Activated CD8-positive, alpha-beta memory T cell treated with anti-CD3 and anti-CD28 coated beads, Interleukin-2, amount 10 ng/mL, durations not matched to agents 7 days and 5 days (primary cell): ENCODE results near the gene PUM2. TPM values are rescaled to one million over a fixed set of nuclear protein-coding genes. Genes with fewer than 3 reads are reported as not detected.
A peak's percentile ranks its signal among the peaks of the same experiment; 100 is the strongest.
"Not testable (repeated sequence)": the region's sequence is repeated elsewhere in the genome, so short reads cannot be mapped to it uniquely, and the experiment has no call there.

Experiments
- ATAC-seq: fragments of 150-1000 bp; cut with Tn5 transposase; one replicate; pipeline ENCODE4 v1.10.0; 2021; ENCODE audit warnings: moderate library complexity
- CTCF ChIA-PET: fragments of 350-600 bp; sonication (Branson Sonifier 250); formaldehyde crosslinking; loops from one replicate; lab custom pipeline; 2021; ENCODE audit warnings: antibody characterized with exemption; lab: Charles Lee
- DNase-seq: peaks from one replicate; pipeline ENCODE4 v3.0.0-alpha.2; 2020
- H3K27ac Mint-ChIP-seq: one replicate; pipeline ENCODE4 v1.8.0; 2021; ENCODE audit warnings: mild to moderate bottlenecking, mixed read lengths
- H3K27me3 Mint-ChIP-seq: one replicate; pipeline ENCODE4 v1.8.0; 2021; ENCODE audit warnings: mixed read lengths
- H3K36me3 Mint-ChIP-seq: one replicate; pipeline ENCODE4 v1.8.0; 2021; ENCODE audit warnings: mild to moderate bottlenecking, mixed read lengths
- H3K4me1 Mint-ChIP-seq: one replicate; pipeline ENCODE4 v1.8.0; 2021; ENCODE audit warnings: mixed read lengths
- H3K4me3 Mint-ChIP-seq: one replicate; pipeline ENCODE4 v1.8.0; 2021; ENCODE audit warnings: mild to moderate bottlenecking, moderate library complexity, mixed read lengths
- H3K9me3 Mint-ChIP-seq: one replicate; pipeline ENCODE4 v1.8.0; 2022; ENCODE audit warnings: low read depth, mixed read lengths
- total RNA-seq, 2 experiments: library from RNA; stranded (reverse); gene quantifications; one replicate each; pipeline ENCODE4 v1.2.3, GENCODE V29; 2021

Gene PUM2
- total RNA-seq, 2 experiments from 2014 or later, result 120 to 127 TPM

DNA sequence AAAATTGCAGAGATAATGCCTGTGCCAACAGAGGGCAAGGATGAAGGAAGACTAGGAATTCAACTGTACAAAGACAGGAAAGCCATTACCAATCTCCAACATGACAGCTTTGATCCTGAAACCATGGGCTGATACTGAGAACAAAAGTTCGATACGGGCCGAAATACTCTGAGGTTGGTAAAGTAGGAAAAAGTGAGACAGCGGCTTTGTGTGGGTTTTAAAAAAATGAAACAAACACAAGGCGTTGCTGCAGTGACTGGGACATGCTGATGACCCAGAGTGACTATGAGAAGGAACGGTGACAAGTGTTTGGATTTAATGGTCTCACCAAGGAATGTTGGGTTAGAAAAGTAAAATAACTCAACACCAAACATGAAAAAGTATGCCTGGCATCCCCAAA is 101.5 kb downstream of the PUM2 start:
- H3K9me3 Mint-ChIP-seq, result no peaks in the 10 kb centered on the region
- ATAC-seq, result no peak
- CTCF ChIA-PET, result no interaction called here
- DNase-seq, result no peak
- H3K27me3 Mint-ChIP-seq, result no peaks in the 10 kb centered on the region
- peaks cover 57% of the 10 kb centered on the region for H3K36me3 Mint-ChIP-seq
- no peak overlapping the region for H3K4me3 Mint-ChIP-seq
- H3K27ac Mint-ChIP-seq, result no peak overlapping the region
- no peaks in the 10 kb centered on the region for H3K4me1 Mint-ChIP-seq

DNA sequence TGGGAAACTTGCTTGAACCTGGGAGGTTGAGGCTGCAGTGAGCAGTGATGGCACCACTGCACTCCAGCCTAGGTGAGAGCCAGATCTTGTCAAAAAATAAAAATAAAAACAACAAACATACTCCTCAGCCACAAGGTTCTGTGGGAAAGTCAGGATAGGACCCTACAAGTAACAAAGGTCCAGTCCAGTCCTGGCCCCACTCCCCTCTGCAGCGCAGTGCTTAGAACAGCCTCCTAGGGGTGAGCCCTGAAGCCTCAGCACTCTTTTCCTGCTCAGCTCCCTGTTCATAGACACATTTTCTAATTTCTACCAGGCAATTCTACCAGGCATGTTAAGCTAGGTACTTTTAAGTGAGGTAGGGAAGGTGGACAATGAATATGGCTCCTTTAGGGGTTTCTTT is 103.6 kb downstream of the PUM2 start:
- CTCF ChIA-PET, result no interaction called here
- peaks cover 5% of the 10 kb centered on the region for H3K4me1 Mint-ChIP-seq
- peaks cover 40% of the 10 kb centered on the region for H3K36me3 Mint-ChIP-seq

DNA sequence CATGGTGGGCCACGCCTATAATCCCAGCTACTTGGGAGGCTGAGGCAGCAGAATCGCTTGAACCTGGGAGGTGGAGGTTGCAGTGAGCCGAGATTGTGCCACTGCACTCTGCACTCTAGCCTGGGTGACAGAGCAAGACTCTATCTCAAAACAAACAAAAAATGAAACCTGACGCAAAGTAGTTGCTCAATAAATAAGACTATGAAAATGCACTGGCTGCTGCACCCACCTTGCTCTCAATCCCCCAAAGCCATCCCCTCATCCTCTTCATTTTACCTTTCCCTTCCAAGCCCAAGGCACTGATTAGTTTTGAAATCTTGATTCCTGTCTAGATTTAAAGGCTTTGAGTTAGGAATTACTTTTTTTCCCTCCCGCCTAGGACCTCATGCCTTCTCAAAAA is 107.0 kb downstream of the PUM2 start:
- H3K27me3 Mint-ChIP-seq, H3K9me3 Mint-ChIP-seq, H3K27ac Mint-ChIP-seq, H3K4me3 Mint-ChIP-seq, H3K4me1 Mint-ChIP-seq, DNase-seq, ATAC-seq: not testable (repeated sequence)
- CTCF ChIA-PET, result interaction anchor here (1.0 to 1.4 kb wide), 2 partner anchors 21 to 406 kb away, joined by 3 read pairs; no protein-coding TSS in a partner anchor
- H3K36me3 Mint-ChIP-seq, result peaks cover 16% of the 10 kb centered on the region

More for the DNA sequence above, 103.6 kb downstream of the PUM2 start:
- no peaks in the 10 kb centered on the region for H3K27me3 Mint-ChIP-seq
- ATAC-seq (no peak), DNase-seq (no peak)
- H3K4me3 Mint-ChIP-seq, result no peak overlapping the region
- no peak overlapping the region for H3K27ac Mint-ChIP-seq
- no peaks in the 10 kb centered on the region for H3K9me3 Mint-ChIP-seq

DNA sequence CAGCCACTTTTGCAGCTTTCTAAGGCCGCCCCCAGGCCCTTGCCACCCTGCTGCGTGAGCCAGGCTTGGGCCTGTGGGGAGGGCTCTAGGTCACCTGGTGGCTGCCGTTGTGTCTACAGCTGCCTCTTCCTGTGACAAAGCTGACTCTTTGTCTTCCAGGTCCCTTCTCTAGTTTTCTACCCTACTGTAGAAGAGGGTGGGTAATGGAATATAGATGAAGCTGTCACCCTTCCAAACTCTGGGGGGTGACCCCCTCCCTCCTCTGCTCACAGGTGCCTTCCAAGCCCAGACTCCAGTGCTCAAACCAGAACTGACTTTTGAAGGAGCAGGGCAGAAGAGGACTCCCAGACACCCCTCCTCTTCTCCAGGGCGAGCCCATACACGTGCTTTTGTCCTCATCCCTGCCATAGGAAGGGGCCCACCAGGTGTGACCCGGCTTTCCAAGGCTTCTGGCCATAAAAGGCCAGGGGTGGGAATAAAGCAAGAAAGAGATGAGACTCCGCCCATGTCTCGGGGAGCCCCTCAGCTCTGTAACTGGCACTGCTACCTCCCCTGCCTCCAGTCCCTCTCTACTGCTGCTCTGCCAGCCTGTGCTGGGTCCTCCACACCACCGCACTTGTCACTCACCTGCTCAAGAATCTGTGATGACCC is 107.8 kb downstream of the PUM2 start:
- no peak for DNase-seq
- Mint-ChIP-seq H3K4me1 (peaks cover 7% of the 10 kb centered on the region), H3K27me3 (peaks cover 11% of the 10 kb centered on the region), H3K27ac (no peak overlapping the region), H3K4me3 (no peak overlapping the region), H3K9me3 (no peaks in the 10 kb centered on the region), H3K36me3 (peaks cover 11% of the 10 kb centered on the region)
- peak; percentile 49 for ATAC-seq
- CTCF ChIA-PET, result interaction anchor here (0.8 to 2.4 kb wide), 6 partner anchors 17 to 143 kb away, joined by 3 to 6 read pairs (median 4); partner anchors contain the start of gene SDC1

DNA sequence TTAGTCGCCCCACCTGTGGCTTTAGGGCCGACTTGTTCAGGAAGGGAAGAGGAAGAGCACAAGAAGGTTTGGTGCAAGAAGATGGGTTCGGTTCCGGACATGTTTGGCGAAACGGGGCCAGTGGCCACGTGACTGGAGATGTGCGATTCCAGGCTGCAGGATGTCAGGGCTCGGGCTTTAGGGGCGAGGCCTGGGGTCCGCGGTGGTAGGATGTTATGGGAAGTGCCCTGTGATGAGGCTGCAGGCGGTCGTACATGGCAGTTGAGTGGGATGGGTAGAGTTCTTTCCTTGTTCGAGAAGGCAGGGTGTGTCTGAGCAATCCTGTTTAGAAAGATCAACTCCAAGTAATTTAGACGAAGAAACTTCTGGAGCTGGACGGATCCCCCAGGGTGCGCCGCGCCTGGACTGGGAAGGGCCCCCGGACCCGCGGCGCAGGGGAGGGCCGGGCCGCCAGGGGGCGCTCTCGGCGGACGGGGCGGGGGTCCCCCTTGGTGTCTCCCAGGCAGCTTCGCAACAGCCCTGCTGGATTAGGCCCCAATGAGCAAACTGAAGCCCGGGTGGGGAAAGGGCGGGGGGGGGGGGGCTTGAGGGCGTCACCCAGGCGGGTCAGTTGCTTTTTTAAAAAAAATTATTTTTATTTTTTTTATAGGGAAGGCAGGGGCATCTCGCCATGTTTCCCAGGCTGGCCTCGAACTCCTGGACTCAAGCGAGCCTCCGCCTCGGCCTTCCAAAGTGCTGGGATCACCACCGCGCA is 108.5 kb downstream of the PUM2 start:
- DNase-seq (no peak), ATAC-seq (peak; percentile 38)
- H3K4me1 Mint-ChIP-seq, result peaks cover 7% of the 10 kb centered on the region
- CTCF ChIA-PET, result interaction anchor here (0.6 to 2.4 kb wide), 9 partner anchors 17 to 143 kb away, joined by 3 to 6 read pairs (median 4); partner anchors contain the start of gene SDC1
- no peaks in the 10 kb centered on the region for H3K9me3 Mint-ChIP-seq
- peak overlapping the region; percentile 36 for H3K4me3 Mint-ChIP-seq
- H3K27me3 Mint-ChIP-seq, result peaks cover 18% of the 10 kb centered on the region
- peaks cover 5% of the 10 kb centered on the region for H3K36me3 Mint-ChIP-seq
- no peak overlapping the region for H3K27ac Mint-ChIP-seq

DNA sequence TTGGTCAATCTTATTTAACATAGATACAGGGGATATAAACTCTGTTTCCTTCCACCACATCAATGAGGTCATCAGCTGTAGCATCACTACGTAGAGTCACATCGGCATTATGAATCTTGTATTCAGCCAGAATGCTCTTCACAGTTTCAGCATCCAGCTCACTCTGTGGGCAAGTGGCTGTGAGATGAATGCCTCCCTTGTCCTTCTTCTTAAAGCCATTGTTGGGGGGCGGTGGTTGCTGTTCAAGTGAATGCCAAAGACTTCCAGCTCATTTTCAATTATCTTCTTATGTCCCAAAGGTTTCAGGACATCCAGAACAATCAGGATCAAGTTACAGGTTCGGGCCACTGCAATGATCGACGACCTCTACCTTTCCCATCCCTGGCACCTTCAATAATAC is 110.4 kb downstream of the PUM2 start:
- H3K27ac Mint-ChIP-seq, DNase-seq, ATAC-seq, H3K36me3 Mint-ChIP-seq, H3K9me3 Mint-ChIP-seq, H3K4me3 Mint-ChIP-seq, H3K4me1 Mint-ChIP-seq: not testable (repeated sequence)
- peaks cover 30% of the 10 kb centered on the region for H3K27me3 Mint-ChIP-seq
- CTCF ChIA-PET, result interaction anchor here (2.4 kb wide), 1 partner anchor 15 kb away, joined by 6 read pairs; the partner anchor contains the start of gene SDC1

DNA sequence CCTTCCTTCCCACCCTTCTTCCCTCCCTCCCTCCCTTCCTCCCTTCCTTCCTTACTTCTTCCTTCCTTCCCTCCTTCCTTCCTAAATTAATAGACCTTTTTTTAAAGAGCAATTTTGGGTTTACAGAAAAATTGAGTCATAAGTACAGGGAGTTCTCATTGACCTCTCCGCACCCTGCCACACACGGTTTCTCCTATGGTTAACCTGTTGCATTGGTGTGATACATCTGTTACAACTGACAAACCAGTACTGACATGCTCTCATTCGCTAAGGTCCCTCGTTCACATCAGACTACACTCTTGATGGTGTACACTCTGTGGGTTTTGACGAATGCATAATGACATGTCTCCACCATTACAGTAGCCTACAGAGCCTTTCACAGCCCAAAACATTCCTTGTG is 114.1 kb downstream of the PUM2 start:
- CTCF ChIA-PET, result no interaction called here
- Mint-ChIP-seq H3K9me3 (no peaks in the 10 kb centered on the region), H3K36me3 (no peaks in the 10 kb centered on the region), H3K4me1 (no peaks in the 10 kb centered on the region), H3K27ac (no peak overlapping the region), H3K4me3 (no peak overlapping the region), H3K27me3 (peaks cover 39% of the 10 kb centered on the region)
- no peak for ATAC-seq
- DNase-seq, result peak; percentile 28

DNA sequence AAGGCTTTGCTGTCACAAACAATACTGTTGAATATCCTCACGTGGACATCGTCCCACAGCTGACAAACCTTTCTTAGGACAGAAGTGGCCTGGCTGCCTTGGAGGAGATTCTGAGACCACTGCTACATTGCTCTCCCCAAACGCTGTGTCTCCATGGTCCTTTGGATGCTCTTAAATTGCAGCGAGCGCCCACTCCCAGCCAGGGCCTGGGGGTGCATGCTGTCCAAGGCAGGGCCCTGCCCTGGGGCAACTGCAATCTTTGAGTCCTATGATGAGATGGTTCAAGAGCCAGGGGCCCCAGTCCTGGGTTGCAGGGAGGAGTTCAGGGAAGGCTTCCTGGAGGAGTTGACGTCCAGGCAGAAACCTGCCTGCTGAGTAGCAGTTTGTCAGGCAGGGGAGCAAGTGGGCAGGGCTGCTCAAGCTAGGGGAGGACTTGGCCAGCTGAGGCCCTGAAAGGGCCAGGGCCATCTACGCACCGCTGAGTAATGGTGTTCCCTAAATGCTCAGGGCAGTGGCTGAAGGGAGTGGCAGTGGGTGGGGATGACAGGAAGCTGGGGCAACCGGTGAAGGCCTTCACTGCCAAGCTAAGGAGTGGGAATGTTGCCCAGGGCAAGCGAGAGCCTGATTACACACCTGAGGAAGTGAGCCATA is 114.9 kb downstream of the PUM2 start:
- Mint-ChIP-seq H3K9me3 (no peaks in the 10 kb centered on the region), H3K36me3 (no peaks in the 10 kb centered on the region), H3K27ac (no peak overlapping the region), H3K27me3 (peaks cover 38% of the 10 kb centered on the region), H3K4me3 (no peak overlapping the region), H3K4me1 (no peaks in the 10 kb centered on the region)
- CTCF ChIA-PET, result no interaction called here
- no peak for ATAC-seq
- peak; percentile 38 for DNase-seq

DNA sequence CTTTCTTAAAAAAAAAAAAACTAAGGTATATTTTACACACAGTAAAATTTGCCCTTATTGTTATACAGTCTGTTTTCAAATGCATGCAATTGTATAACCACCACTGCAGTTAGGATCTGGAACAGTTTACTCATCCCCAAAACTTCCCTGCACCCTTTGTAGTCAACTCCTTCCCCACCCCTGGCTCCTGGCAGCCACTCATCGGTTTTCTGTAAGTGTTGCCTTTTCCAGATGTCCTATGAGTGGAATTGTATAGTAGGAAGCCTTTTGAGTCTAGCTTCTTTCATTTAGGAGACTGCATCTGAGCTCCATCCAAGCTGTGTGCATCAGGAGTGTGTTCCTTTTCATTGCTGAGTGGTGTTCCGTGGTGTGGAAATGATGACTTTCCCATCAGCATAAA is 116.0 kb downstream of the PUM2 start:
- ATAC-seq, H3K4me1 Mint-ChIP-seq, H3K9me3 Mint-ChIP-seq, H3K27ac Mint-ChIP-seq, H3K36me3 Mint-ChIP-seq, CTCF ChIA-PET, H3K4me3 Mint-ChIP-seq: not testable (repeated sequence)
- DNase-seq, result peak; percentile 21
- peaks cover 44% of the 10 kb centered on the region for H3K27me3 Mint-ChIP-seq

DNA sequence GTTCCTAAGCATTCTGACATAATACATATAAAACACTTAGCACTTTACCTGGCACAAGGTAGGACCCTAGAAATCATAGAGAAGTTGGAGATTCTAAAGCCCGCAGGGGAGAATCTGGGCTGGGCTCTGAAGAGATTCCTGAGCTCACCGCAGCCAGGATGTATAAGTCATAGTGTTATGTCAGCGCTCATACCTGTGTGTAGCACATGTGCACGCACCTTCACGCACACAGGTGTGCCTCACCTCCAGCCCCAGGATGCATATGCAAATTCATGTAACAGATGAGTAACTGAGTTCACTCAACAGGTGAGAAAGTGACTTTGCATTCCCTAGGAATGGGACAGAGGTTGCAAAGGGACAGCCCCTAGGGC is 117.8 kb downstream of the PUM2 start:
- Mint-ChIP-seq H3K36me3 (no peaks in the 10 kb centered on the region), H3K9me3 (no peaks in the 10 kb centered on the region)
- CTCF ChIA-PET, result interaction anchor here (1.1 kb wide), 1 partner anchor 94 kb away, joined by 3 read pairs; no protein-coding TSS in a partner anchor

DNA sequence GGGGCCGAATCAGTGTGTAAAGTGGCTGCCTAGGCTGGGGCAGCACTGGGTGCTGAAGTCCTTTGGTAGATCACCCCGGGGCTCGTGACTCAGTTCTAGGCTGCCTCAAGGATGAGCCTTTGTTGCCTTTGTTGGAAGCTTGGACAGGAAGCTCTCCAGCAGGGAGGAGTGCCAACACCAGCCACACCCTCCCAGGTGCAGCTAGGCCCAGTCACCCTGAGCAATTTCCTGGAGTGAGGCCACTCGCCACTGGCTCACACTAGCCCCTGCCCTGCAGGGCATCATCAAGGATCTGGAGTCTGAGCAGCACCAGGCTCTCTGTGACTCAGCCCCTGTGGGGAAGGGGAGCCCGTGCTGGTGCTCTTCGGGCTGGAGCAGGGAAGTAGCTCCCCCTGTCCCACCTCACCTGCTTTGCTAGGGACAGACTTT is 119.0 kb downstream of the PUM2 start:
- ATAC-seq (no peak), DNase-seq (peak; percentile 39)
- Mint-ChIP-seq H3K27ac (no peak overlapping the region), H3K4me3 (no peak overlapping the region), H3K27me3 (peaks cover 46% of the 10 kb centered on the region), H3K4me1 (no peaks in the 10 kb centered on the region), H3K9me3 (no peaks in the 10 kb centered on the region), H3K36me3 (no peaks in the 10 kb centered on the region)
- CTCF ChIA-PET, result interaction anchor here (0.6 kb wide), 1 partner anchor 285 kb away, joined by 3 read pairs; no protein-coding TSS in a partner anchor

More for the DNA sequence above, 117.8 kb downstream of the PUM2 start:
- DNase-seq (peak; percentile 26), ATAC-seq (no peak)
- H3K4me3 Mint-ChIP-seq, result no peak overlapping the region
- no peak overlapping the region for H3K27ac Mint-ChIP-seq
- H3K4me1 Mint-ChIP-seq, result no peaks in the 10 kb centered on the region
- peaks cover 50% of the 10 kb centered on the region for H3K27me3 Mint-ChIP-seq

DNA sequence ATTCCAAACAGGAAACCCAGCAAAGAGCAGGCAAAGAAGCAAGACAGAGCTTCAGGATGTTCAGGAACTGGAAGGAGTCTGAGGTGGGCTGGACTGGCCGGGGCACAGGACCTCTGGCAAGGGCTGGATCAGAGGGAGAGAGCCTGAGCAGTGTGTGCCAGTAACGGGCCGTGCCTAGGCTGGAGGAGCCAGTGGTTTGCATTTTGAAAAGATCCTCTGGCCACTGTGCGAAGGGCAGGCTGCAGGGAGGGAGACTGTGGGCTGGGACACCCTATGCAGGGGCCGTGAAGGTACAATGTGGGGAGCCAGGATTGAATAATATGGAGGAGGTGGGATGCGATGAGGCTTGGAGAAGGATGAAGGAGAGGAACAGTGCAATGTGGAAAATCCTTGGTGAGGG is 119.5 kb downstream of the PUM2 start:
- no peaks in the 10 kb centered on the region for H3K4me1 Mint-ChIP-seq
- DNase-seq, result peak; percentile 33
- no peak for ATAC-seq
- CTCF ChIA-PET, result no interaction called here
- H3K27ac Mint-ChIP-seq, result no peak overlapping the region
- H3K4me3 Mint-ChIP-seq, result no peak overlapping the region
- H3K9me3 Mint-ChIP-seq, result no peaks in the 10 kb centered on the region
- peaks cover 48% of the 10 kb centered on the region for H3K27me3 Mint-ChIP-seq
- no peaks in the 10 kb centered on the region for H3K36me3 Mint-ChIP-seq

DNA sequence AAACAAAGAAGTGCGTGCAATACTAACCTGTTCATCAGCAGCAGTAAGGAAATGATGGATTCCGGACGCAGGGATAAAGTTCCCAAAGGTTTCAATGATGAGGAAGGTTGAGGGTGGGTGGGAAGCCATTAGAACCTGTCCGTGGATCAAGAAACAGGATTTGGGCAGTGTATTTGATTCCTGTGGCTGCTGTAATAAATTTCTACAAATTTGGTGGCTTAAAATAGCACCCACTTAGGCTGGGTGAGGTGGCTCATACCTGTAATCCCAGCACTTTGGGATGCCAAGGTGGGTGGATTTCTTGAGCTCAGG is 120.6 kb downstream of the PUM2 start:
- Mint-ChIP-seq H3K9me3 (no peaks in the 10 kb centered on the region), H3K27me3 (peaks cover 53% of the 10 kb centered on the region), H3K27ac (no peak overlapping the region), H3K36me3 (no peaks in the 10 kb centered on the region), H3K4me3 (no peak overlapping the region), H3K4me1 (peaks cover 6% of the 10 kb centered on the region)
- CTCF ChIA-PET, result no interaction called here
- ATAC-seq, result no peak
- no peak for DNase-seq
